IMR-90 (cell line): Measurements from ENCODE around the gene MROH8.

ENCODE experiments used
- BHLHE40 ChIP-seq: fragments of 150-350 bp; IDR thresholded peaks from 2 replicates; pipeline ENCODE4 v1.6.1; 2016; ENCODE audit warnings: mild to moderate bottlenecking, low read depth, low read length
- MAFK ChIP-seq: IDR thresholded peaks from 2 replicates; pipeline ENCODE4 v1.6.1; 2012; ENCODE audit warnings: low read depth, low read length, improper control_type of control experiment
- POLR2A ChIP-seq: IDR thresholded peaks from 2 replicates; pipeline ENCODE4 v1.6.1; 2012; ENCODE audit warnings: mild to moderate bottlenecking, low read depth, low read length
- RAD21 ChIP-seq: IDR thresholded peaks from 2 replicates; pipeline ENCODE4 v1.6.1; 2012; ENCODE audit warnings: low read length, improper control_type of control experiment
- TF ChIP-seq, protein P1 (sequence below): conservative IDR thresholded peaks from 2 replicates; pipeline ENCODE4 v1.5.1; 2012; ENCODE audit warnings: mild to moderate bottlenecking, low read depth, low read length, improper control_type of control experiment

DNA sequence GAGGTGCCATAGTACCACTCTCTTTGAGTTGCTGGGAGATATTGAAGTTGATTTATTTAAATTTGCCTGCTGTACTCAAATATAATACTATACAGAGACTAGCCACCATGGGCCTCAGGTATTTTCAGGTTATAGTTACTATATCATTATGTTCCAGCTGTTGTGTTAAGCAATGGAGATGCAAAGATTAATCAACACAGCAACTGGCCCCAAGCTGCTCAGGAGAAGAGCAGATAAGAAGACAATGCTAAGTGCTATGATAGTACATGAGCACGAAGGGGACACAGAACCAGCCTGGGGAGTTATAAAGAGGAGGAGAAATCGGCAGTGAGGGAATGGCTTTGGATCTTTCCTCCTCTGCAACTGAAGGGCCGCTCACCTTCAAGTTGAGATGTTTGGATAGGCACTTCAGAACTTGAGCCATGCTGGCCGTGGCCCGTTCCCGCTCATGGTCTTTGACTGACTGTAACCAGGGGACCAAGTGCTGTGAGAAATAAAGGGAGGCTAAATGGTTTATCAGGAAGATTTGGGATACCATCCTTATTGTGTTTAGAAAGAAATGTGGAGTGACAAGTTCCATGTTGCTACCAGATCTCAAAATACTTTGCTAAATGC, 24.6 kb downstream of the MROH8 start:
- TF ChIP-seq, protein P1, sequence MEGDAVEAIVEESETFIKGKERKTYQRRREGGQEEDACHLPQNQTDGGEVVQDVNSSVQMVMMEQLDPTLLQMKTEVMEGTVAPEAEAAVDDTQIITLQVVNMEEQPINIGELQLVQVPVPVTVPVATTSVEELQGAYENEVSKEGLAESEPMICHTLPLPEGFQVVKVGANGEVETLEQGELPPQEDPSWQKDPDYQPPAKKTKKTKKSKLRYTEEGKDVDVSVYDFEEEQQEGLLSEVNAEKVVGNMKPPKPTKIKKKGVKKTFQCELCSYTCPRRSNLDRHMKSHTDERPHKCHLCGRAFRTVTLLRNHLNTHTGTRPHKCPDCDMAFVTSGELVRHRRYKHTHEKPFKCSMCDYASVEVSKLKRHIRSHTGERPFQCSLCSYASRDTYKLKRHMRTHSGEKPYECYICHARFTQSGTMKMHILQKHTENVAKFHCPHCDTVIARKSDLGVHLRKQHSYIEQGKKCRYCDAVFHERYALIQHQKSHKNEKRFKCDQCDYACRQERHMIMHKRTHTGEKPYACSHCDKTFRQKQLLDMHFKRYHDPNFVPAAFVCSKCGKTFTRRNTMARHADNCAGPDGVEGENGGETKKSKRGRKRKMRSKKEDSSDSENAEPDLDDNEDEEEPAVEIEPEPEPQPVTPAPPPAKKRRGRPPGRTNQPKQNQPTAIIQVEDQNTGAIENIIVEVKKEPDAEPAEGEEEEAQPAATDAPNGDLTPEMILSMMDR: no peak
- TF ChIP-seq POLR2A (no peak), RAD21 (no peak), MAFK (no peak), BHLHE40 (no peak)
